GM19468 (cell line): ENCODE measurements around the gene ARHGEF4.

ENCODE experiments used
- ATAC-seq: cut with Tn5 transposase; IDR thresholded peaks from one replicate; pipeline ENCODE4 v1.9.1; 2021; ENCODE audit warnings: mild to moderate bottlenecking, moderate library complexity, moderate number of reproducible peaks; ENCODE audit not compliant: unreplicated experiment; ENCODE audit errors: extremely low read depth

The ARHGEF4 gene

GRCh38 chr2:130912471-130912870 is 75.8 kb downstream of the ARHGEF4 start:
- no peak for ATAC-seq

DNA sequence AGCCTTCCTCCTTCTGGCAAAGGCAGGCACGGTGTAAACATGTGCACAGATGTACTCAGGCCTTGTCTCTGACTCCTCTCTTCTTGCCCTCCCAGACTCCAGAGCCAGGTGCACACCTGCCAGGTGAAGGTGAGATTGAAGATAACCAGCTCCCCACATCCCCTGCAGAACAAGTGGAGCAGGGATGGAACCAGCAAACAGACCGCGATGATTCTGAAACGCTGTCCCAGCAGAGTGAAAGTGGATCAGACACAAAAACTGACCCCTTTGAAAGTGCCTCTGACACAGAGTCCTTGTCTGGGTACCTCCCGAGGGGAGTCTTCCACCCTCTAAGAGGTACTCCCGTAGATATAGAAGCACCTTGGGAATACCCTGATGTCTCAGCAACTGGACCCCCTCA is 77.2 kb downstream of the ARHGEF4 start:
- no peak for ATAC-seq

- ATAC-seq: no peak
Observed at GRCh38 chr2:130915149-130915548, 78.4 kb downstream of the ARHGEF4 start.

DNA sequence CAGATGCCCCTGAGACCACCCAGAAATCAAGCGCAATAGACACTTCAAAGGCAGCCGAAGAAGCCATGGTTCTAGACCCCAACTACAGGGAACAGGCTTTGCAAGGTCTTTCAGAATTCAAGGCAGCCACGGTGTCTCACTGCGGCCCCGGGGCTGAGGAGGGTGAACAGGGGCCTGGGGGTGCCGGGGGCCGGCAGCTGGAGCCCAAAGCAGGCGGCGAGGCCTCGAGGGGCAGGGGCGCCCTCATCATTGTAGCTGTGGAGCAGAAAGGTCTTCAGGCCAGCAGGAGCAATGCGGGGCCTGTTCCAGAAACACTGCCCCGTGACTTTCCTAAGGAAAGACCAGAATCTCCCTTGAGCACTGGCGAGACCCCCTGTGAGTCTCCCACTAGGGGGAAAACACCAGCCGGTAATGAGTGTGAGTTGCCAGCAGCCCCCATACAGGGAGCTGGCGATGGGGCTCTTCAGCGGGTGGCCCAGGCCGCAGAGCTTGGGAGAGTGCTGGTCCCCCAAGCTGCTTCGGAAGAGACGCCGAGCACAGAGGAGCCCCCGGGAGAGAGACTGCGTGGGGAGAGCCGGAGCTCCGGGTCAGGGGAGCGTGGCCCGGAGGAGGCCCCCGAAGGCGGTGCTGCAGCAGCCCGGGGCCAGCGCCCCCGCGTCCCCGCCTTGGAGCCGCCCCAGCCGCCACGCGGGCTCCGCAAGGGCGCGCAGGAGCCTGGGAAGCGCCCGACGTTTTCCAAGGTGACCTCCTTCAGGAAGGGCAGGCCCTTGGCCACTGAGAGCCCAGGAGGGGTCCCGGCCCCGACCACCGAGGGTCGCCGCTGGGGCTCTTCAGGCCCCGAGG is 79.1 kb downstream of the ARHGEF4 start:
- no peak for ATAC-seq

- ATAC-seq: no peak
Observed at GRCh38 chr2:130916438-130916705, 79.7 kb downstream of the ARHGEF4 start.

DNA sequence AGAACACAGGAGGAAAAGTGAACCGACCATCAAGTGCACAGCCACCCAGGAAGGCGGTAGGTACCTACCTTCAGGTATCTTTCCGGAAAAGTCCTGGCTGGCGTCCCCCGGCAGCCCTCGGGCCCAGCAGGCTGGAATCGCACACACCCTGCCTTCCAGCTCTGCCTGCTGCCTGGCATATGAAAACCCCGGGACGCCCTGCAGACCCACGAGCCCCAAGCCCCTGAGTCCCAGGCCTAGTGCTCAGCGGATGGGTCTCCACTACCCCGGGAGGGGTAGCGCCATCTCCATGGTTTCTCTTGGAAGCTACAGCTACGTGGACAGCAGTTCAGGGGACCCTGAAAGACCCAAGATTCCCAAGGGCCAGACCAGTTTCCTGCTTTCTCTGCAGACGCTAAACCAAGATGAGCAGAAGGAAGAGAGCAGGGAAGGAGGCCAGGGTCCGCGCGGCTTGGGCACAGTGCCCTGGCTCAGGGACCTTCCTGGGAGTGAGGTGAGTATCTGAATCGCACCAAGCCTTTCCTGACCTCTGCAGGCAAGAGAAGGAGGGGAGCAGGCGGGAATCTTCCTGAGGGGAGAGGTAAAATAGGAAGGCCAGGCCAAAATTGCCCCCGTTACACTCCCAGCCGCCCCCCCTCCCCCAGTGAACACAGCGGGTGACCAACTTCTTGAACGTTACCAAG is 80.4 kb downstream of the ARHGEF4 start:
- no peak for ATAC-seq

- no peak for ATAC-seq
Observed at GRCh38 chr2:130918393-130918792, 81.7 kb downstream of the ARHGEF4 start.

DNA sequence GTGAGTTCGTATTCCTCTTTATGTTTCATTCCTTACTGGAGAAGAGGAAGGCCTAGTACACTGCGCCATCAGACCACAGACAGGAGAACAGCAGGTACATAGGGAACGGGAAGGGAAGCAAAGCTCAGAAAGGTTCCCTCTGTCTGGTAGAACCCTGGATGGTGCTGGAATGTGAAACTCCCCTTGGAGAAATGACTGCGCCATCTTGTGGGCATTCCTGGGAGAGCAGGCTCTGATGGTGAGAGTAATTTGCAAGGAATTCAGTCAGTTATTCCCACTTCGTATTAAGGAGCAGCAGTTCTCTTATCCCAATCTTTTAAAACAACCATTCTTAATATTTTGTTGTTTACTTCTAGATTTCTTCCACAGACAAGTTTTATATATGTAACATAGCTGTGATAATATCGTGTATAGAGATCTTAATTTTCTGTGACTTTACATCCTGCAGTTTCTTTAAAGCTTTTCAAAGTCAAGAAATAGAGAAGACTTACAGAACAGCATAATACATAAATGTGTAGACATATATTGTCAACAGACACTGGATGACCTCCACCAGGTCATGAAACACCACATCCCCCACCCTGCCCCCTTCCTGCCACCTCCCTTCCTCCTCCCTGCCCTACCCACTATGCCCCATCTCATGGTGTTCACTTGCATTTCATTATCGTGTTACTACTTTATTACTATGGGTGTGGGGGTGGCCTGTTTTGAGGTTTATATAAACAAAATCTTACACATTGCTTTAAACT is 83.9 kb downstream of the ARHGEF4 start:
- no peak for ATAC-seq

DNA sequence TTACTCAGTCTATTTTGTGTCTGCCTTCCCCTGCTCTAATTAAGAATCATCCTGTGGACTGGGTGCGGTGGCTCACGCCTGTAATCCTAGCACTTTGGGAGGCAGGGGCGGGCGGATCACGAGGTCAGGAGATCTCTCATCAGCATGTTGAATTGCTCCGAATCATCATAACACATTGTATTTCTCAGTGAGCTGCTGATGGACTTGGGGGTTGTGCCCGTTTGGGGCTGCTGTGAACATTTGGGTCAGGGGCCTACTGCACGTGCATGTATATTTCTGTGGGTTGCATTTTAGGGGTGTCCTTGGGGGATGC is 84.4 kb downstream of the ARHGEF4 start:
- no peak for ATAC-seq

- ATAC-seq: no peak
Observed at GRCh38 chr2:130922417-130922816, 85.7 kb downstream of the ARHGEF4 start.

- no peak for ATAC-seq
Observed at GRCh38 chr2:130928385-130928784, 91.7 kb downstream of the ARHGEF4 start.

- ATAC-seq: no peak
Observed at GRCh38 chr2:130930740-130931659, 94.3 kb downstream of the ARHGEF4 start.

GRCh38 chr2:130933501-130933900 is 96.8 kb downstream of the ARHGEF4 start:
- no peak for ATAC-seq

GRCh38 chr2:130936451-130936850 is 99.7 kb downstream of the ARHGEF4 start:
- ATAC-seq: no peak

DNA sequence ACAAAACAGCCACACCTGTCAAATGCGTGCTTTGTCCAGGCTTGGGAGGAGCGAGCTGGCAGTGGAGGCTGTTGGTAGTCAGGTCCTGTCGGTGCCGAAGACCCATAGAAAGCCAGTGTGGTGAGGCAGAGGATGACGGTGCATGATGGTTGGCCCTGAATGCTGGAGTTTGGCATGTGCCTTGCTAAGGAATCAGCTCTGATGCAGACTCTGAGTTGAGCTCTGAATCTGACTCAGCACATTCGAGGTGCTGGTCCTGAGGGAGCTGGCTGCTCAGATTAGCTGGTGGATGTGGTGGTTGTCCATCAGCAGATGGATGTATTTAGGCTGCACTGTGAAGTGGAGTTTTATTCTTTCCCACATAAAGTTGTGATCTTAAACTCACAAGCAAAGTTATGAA is 111.3 kb downstream of the ARHGEF4 start:
- ATAC-seq: no peak

DNA sequence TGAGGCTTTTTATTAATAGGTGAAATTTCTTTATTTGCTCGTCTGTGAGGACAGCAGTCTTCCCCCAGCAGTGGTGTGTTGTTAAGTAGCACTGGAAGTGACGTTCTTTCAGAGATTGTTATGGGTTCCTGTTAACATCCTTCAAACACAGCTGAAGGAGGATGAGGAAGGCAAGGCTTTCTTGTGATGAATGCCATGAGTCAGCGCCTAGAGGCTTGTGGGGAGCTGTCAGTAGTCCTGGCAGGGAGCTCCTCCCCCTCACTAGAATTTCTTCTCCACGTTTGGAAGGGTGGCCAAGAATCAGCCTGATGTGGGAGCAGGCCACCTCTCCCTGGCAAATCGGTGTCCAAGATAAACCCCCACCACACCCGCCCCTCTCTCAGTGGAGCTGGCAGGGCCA is 113.2 kb downstream of the ARHGEF4 start:
- ATAC-seq: no peak

- no peak for ATAC-seq
Observed at GRCh38 chr2:130951018-130951417, 114.3 kb downstream of the ARHGEF4 start.

- ATAC-seq: no peak
Observed at GRCh38 chr2:130954873-130955272, 118.2 kb downstream of the ARHGEF4 start.

GRCh38 chr2:130957915-130958314 is 121.2 kb downstream of the ARHGEF4 start:
- no peak for ATAC-seq

DNA sequence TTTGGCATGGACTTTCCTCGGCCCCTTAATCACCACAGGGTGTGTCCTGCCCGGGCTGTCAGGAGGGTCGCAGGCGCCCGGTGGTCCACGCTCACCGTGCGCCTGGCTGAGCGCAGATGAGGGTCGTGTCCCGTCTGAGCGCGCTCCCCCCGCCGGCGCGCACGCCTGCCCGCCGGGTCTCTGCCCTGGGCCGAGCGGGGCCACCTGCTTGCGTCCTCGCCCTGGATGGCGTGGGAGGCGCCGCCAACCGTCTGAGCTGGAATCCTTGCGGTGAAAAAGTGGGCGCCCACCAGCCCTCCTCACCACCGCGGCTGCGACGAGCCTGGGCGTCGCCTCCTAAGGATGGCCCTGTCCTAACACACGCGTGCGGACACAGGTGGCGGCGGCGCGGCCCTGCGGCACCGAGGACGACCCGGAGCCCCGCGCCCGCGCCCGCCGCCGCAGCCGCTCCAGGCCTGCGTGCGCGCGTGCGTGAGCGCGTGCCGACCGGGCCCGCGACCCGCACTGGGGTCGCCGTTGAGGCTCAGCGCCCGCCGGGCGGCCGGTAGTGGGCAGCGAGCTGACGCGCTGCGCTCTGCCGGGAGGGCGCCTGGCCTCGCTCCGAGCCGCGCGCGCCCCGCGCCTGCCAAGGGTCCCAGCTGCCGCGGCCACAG is 126.6 kb downstream of the ARHGEF4 start:
- no peak for ATAC-seq
